Mesodermal cell (in vitro differentiated cells): ENCODE measurements around the gene MRPL30.
"Not testable (repeated sequence)": the region's sequence is repeated elsewhere in the genome, so short reads cannot be mapped to it uniquely, and the experiment has no call there.

Experiments
- H3K27ac ChIP-seq: 2 replicates; pipeline ENCODE4 v1.7.0; 2013; ENCODE audit warnings: mild to moderate bottlenecking, low read depth, low read length, moderate library complexity; ENCODE audit not compliant: severe bottlenecking
- H3K36me3 ChIP-seq: 2 replicates; pipeline ENCODE4 v1.7.1; 2013; ENCODE audit warnings: mild to moderate bottlenecking, low read length, moderate library complexity; ENCODE audit not compliant: control insufficient read depth, insufficient read depth
- H3K4me1 ChIP-seq: one replicate; pipeline ENCODE4 v1.7.1; 2013; ENCODE audit warnings: mild to moderate bottlenecking, low read length; ENCODE audit not compliant: insufficient read depth, control insufficient read depth, poor library complexity, severe bottlenecking
- H3K4me3 ChIP-seq: 2 replicates; pipeline ENCODE4 v1.7.0; 2013; ENCODE audit warnings: low read length, control low read depth, mild to moderate bottlenecking; ENCODE audit not compliant: insufficient read depth, poor library complexity, severe bottlenecking; ENCODE audit errors: extremely low read depth
- H3K9me3 ChIP-seq: 2 replicates; pipeline ENCODE4 v1.7.1; 2013; ENCODE audit warnings: mild to moderate bottlenecking, low read length, moderate library complexity; ENCODE audit not compliant: control insufficient read depth
- WGBS, 2 experiments: methylation state at CpG; one replicate each; pipeline ENCODE4 v1.1.5; 2013; ENCODE audit warnings: missing lambda C conversion rate in 2 of 2; ENCODE audit not compliant: insufficient coverage in 2 of 2; 5-methylcytosine and 5-hydroxymethylcytosine counted together

The MRPL30 gene

DNA sequence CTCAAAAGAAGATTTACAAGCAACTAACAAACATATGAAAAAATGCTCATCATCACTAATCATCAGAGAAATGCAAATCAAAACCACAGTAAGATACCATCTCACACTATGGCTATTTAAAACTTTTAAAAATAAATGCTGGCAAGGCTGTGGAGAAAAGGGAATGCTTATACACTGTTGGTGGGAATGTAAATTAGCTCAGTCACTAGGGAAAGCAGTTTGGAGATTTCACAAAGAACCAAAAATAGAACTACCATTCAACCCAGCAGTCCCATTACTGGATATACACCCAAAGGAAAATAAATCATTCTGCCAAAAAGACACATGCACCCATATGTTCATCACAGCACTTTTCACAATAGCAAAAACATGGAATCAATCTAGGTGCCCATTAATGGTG, 52.2 kb downstream of the MRPL30 start:
- not testable (repeated sequence) for H3K4me3 ChIP-seq, H3K9me3 ChIP-seq, H3K27ac ChIP-seq

DNA sequence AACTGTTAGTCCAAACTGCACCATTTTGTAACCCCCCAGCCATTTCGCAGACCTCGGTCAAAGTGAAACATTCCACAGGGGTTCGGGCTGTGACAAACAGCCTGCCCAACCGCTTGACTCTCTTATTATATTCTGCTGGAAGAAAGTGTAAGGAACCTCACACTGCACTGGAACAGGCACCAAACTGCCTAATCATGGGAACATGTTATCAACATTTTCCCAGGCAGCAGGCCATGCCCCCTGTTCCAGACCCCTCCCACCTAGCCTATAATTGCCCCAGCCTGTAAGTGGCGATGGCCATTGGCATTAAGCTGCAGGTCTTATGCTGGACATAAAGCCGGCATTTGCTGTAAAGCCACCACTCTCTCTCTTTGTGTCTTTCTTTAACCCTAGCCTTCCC, 57.6 kb downstream of the MRPL30 start:
- no peaks in the 10 kb centered on the region for H3K4me1 ChIP-seq
- H3K36me3 ChIP-seq: no peaks in the 10 kb centered on the region
- H3K9me3 ChIP-seq: no peaks in the 10 kb centered on the region
- WGBS, 2 experiments: 91 to 96% methylated on average over 2 to 6 of the region's 6 CpGs
- no peak overlapping the region for H3K27ac ChIP-seq
- H3K4me3 ChIP-seq: no peak overlapping the region

More for the DNA sequence above, 52.2 kb downstream of the MRPL30 start:
- not testable (repeated sequence) for H3K4me1 ChIP-seq, H3K36me3 ChIP-seq

DNA sequence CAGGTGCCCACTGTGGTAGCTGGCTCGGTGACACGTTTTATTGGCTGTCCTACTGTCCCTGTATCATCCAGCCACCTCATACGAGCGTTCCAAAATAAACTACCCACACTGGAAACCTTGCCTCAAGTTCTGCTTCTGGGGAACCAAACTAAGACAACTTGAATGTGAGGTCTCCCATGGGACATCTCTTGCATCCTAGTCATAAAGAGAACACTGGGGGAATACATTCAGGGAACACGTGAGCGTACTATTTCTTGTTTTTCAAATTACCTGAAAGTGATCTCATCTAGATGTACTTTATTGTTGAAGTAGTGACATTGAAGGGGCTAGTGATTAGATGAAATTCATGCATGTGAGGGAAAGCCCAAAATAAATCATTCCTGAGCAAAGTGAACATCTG, 59.4 kb downstream of the MRPL30 start:
- Histone ChIP-seq H3K27ac (no peak overlapping the region), H3K4me1 (no peaks in the 10 kb centered on the region), H3K9me3 (no peaks in the 10 kb centered on the region), H3K36me3 (no peaks in the 10 kb centered on the region), H3K4me3 (no peak overlapping the region)
- 86 to 97% methylated on average over 4 to 5 of the region's 6 CpGs for WGBS, 2 experiments

DNA sequence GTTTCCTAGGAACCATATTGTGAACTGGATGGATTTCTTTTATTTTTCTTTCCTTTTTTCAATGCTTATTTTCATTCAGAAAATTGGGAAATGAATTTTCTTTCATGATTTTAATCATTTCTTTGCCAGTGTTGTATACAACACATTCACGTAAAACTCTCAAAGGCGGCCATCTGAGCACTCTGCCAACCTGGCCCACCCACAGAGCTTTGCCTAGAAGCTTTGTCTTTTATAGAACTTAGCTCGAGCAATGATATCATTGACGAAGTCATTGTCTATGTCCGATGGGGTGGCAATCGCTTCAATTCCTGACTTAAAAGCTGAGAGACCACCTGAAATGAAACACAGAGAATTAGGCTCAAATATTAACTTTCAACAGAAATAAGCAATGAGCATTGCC, 61.2 kb downstream of the MRPL30 start:
- no peak overlapping the region for H3K4me3 ChIP-seq
- H3K36me3 ChIP-seq: no peaks in the 10 kb centered on the region
- H3K4me1 ChIP-seq: no peaks in the 10 kb centered on the region
- no peak overlapping the region for H3K27ac ChIP-seq
- H3K9me3 ChIP-seq: no peaks in the 10 kb centered on the region
- 88 to 95% methylated on average over 6 of the region's 6 CpGs for WGBS, 2 experiments
